HG02938 (cell line): ENCODE measurements around the gene POLD4.

Experiments
- ATAC-seq: cut with Tn5 transposase; IDR thresholded peaks from one replicate; pipeline ENCODE4 v1.9.1; 2021; ENCODE audit warnings: mild to moderate bottlenecking, moderate library complexity; ENCODE audit not compliant: unreplicated experiment

POLD4 gene

DNA sequence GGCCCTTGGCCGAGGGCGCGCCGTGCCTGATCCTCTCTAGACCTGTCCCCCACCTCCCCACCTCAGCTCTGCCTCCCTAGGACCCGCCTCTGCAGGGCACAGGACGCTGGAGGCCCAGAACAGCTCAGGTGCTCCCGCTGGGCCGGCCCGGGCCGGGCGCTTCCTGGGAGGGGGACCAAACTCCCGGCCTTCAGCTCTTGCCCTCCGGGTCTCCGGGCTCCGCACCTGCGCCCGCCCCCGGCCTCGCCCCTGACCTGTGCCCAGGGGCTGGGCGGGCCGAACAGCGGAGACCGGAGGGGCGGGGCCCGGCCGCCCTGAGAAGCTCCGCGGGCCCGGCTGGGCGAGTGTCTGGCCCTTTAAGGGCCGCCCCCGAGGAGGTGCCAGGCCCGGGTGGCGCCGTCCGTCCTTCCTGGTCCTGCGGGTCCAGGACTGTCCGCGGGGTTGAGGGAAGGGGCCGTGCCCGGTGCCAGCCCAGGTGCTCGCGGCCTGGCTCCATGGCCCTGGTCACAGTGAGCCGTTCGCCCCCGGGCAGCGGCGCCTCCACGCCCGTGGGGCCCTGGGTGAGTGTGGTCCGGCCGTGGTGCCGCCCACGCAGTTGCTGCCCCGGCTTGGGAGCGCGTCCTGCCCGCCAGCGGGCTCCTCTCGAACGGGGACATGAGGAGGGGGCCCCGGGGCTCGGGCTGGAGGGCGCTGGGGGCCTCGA, 50.1 kb downstream of the POLD4 start, which contains the start of gene SSH3:
SSH3 (plus strand) TSS at position 399 of the 703 bp plus-strand sequence; CDS start at position 495, 96 bp downstream.
- no peak for ATAC-seq

DNA sequence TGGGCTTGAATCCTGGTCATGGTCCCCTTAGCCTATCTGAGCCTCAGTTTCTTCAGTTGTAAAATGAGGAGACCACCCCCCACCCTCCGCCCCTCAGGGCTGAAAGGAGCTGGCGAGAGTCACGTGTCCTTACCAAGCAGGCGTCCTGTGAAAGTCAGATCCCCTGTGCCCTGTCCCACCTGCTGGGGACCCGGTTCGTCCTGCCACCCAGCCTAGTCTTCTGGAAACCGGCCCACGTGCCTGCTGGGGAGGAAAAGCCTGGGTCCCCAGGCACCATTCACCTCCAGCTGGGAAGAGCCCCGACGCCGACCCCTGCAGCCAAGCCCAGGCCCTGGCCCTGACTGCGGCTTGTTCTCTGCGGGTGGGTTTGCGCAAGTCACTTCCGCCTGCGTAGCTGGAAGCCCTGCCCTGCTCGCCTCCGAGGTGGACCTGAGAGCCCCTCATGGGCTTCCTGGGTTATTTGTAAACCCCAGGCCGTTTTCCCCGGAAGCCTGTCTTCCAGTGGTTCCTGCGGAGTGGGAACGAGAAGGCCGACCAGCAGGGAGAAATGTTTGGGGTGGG, 50.7 kb downstream of the POLD4 start:
- ATAC-seq: no peak

- ATAC-seq: no peak
Measured at GRCh38 chr11:67301951-67302516, 51.3 kb downstream of the POLD4 start.

GRCh38 chr11:67301313-67301921, 51.9 kb downstream of the POLD4 start:
- no peak for ATAC-seq
